Activated CD4-positive, alpha-beta T cell treated with anti-CD3 and anti-CD28 coated beads, Interleukin-2, Interleukin-6, amounts not matched to agents 100 ng/mL and 50 ng/mL, durations not matched to agents 16 hours and 8 hours (primary cell): Measurements from ENCODE around the gene OAF.
A peak's percentile ranks its signal among the peaks of the same experiment; 100 is the strongest.
"Not testable (repeated sequence)": the region's sequence is repeated elsewhere in the genome, so short reads cannot be mapped to it uniquely, and the experiment has no call there.

Experiments used
- DNase-seq: peaks from one replicate; pipeline ENCODE4 v3.0.0-alpha.2; 2020

The OAF gene

DNA sequence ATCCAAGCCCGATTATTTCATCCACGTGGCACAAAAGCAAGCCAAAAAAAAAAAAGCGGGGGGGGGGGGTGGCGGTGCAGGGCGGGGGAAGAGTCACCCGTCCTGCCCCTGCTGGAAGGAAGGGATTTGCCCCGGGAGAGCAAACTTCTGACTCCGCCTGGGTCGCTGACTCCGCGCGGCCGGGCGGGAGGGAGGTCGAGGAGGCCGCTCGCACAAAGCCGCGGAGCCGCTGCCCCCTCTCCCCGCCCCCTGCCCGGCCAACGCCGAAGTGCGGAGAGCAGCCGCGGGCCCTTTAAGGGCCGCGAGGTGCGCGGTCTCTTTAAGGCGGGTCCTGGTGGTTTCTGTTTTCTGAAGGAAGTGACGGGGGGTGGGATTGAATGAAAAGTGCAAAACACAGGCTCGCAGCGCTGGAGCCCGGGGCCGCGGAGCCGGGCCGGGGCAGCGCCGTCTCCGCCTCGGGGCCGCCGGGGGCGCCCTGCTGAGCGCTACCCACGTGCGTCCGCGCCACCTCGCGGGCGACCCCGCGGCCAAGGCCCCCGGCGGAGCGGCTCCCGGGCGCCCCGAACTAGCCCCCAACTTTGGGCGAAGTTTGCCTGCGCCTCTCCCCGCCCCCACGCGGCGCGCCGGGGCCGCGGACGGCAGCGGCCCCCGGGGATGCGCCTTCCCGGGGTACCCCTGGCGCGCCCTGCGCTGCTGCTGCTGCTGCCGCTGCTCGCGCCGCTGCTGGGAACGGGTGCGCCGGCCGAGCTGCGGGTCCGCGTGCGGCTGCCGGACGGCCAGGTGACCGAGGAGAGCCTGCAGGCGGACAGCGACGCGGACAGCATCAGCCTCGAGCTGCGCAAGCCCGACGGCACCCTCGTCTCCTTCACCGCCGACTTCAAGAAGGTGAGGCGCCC lies at the start of gene OAF:
OAF (plus strand) TSS at position 407 of the 896 bp plus-strand sequence; CDS start at position 655, 248 bp downstream.
- DNase-seq = peak; percentile 67

DNA sequence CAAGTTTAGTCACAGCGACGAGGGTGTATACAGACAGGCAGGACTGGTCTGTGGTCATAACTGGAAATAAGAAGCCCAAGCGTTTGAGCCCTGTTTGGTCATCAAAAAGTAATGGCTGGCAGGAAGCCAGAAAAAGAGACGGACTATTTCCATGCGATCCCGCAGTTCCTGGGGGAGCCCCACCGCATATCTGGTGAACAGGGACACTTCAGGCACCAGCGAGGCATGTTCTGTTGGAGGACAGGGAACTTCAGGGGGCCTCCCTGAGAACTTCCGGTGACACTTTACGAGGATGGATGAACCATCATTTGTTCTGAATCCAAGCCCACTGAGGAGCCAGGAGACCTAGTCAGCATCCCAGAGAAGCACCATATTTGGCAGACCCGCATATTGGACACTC lies 43.2 kb upstream of the OAF start:
- no peak for DNase-seq

DNA sequence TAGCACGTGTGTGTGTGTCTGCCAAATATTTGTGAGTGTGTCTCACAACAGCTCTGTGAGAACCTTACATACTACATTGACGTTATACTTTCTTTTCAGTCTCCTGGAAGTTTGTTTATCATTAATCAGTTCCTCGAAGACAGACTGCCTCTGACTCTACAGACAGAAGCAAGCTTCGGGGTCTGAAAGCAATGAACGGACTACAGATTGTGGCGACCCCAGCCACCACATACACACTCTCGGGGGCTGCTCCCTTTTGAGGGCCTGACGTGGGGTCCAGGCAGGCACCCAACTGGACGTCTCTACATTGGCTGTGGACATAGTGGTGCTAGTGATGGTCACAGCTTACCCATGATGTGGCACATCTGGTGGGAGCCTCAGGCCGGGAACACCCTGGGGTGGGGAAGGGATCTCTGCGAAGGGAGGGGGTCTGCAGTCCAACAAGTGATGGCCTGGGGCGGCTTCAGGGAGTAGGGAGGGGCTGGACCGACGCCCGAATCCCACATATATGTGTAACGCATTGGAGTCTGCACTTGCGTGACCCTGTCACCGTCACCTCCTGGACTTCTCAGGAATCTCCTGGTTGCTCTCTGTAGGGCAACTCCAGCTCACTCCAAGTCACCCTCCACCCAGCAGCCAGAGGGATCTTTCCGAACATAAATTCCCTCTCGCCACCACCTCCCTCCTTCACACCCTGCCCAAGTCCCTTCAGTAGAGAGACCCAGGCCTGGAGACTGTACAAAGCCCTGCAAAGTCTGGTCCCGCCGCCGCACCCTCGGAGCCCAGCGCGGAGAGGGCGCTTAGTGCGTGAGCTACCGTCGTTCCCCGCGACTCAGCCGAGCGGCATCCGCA lies 42.5 kb upstream of the OAF start:
- no peak for DNase-seq

DNA sequence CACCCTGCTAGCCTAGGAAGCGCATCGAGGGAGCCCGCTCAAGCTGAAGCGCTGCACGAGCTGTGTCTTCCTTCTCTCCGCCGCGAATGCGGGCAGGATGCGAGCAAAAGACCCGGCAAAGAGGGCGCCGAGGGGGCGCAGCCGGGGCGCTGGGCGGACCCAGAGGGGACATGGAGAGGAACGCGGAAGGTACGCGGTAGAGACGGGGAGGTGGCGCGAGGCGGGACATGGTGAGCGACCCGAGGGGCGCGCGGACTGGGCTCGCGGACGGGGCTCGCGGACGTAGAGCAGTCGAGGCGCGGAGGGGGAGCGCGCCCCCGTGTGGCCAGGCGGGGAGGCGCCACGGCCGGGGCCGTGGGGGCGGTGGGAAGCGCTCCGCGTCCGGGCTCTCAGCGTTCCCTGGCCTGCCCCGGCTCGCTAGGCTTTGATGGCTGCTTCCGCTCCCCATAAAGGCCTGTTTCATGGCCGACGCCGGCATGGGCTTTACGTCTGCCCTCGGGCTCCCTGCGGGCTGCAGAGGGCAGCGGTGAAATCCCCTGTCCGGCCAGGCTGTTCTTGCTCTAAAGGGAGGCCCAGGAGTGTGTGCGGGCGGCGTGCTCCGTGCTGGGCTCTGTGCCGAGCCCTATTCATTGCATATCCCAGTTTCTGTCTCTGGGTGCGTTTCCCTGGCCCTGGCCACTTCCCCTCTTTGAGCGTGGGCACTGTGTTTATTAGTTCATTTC lies 41.7 kb upstream of the OAF start:
- peak; percentile 69 for DNase-seq

DNA sequence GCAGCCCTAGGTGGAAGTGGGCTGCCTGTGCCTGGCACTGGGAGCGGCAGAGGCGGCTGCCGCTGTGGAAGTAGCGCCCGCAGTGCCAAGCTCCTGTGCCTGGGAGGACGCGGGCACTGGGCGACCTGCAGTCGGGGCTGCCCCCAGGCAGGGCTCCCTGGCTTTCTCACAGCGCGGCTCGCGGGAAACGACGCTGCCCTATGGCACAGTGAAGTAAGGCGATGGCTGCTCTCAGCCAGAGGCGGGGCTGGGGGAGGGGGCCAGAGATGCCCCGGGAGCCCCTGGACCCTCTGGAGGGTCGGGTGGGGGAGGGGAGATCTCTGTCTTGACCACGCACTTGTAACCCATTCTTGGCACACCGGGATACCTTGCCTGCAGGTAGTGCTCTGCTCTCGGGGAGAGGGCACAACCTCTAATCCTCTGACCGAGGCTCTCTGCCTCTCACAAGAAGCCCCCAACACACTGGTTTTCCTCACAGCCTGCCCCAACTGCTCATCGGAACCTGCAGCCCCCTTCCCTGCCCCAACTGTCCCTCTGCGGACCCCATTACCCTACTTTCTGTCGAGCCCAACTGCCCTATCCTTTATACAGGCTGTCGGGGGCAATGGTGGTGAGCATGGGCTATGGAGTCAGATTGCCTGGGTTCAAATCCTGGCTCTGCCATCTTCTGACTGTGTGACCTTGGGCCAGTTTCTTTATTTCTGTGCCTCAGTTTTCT lies 40.7 kb upstream of the OAF start:
- no peak for DNase-seq

DNA sequence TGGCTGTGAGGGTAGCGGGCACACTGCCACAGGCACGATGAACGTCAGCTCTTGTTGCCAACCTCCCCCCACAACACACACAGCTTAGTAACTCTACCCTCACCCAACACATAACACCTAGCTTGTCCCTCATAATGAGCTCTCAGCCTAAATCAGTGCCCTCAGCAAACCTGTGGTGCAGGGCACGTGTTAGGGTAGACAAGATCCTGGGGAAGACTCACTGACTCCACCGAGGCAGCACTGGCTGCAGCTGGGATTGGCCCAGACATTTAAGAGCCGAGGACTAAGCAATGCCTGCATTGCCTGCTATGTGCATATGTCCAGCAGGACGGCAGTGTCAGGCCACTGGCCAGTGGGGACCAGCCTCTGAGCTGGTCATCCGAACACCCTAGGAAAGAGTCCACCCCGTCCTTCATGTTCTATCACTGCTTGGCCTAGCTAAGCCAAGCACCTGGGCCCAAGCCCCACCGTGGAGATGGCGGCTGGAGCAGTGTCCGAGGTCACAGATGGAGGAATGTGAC lies 40.0 kb upstream of the OAF start:
- DNase-seq = no peak

DNA sequence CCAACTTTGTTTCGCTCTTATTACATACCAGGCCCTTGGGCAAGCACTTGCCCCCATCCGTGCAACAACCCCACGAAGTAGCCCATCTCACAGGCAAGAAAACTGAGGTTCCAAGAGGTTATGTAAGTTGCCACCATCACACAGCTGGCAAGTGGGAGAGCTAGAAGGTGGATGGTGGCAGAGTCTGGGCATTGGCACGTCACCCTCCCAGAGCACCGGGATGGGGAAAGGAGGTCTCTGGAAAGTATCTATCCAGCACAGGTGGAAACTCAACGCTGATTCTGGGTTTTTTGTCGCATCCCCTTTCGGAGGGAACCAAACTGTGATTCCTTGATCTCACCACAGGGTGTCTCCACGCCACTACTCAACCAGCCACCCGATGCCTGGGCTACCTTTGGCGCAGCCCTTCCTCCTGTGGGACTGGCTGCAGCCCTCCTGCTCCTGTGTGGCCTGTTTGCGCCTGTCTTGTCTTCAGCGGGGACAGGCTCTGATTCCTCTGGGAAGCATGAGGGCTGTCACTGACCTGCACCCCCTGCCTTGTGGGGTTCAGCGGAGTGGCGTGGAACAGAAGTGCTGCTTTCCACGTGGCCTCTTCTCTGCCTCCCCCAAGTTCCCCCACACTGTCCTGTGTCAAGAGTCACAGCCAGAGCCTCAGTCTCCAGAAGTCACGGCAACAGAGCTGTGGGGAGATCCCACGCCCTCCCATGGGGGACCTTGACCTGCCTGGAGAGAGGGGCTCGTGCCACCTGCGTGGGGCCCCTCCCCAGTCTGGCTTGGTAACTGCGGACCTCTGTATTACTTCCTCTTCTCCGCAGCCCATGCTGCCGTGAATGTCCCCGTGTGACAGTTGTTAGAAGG lies 38.5 kb upstream of the OAF start:
- peak; percentile 61 for DNase-seq

DNA sequence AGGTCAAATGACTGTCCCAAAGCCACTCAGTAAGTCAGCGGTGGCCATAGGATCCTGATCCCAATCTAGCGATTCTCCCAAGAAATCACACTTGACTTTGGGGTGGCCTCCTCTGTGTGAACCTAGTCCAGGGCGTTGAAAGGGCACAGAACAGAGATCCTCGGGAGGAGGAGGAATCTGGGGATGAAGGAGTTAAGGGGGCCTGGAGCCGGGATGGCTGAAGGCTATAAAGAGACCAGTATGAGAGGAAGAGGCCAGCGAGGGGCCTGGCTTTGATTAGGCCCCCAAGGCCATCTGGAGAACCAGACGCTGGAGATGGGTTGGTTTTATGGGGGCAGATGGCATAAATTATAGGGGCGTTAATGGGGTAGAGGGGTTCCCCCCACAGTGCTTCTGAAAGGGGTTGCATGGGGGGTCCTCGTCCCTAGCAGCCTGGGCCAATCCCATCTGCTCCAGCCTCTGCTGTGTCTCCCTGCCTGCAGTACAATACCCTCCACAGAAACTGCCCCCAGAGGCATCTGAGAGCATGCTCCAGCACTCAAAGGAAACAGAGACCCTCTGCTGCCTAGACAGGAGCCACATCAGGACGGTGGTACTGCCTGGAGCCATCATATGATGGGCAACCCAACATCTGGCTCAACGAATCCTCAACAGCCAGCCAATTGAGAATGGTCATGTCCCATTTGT lies 37.7 kb upstream of the OAF start:
- no peak for DNase-seq

DNA sequence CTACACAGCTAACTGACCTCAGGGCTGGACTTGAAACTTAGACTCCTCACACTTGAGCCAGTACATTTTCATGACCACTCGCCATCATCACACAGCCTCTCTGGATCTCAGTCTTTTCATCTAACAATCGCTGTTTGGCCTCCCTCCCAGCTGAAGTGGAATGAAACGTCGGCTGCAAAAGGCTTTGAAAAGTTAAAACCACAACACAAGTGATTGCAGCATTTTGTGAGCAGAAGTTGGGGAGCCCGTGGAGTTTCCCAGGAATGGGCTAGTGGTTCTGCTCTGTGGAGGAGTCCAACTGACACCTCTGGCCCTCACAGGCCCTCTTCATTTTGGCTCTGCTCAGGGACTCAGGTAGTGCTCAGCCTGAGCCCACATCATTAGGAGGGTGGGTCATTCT lies 37.0 kb upstream of the OAF start:
- no peak for DNase-seq

DNA sequence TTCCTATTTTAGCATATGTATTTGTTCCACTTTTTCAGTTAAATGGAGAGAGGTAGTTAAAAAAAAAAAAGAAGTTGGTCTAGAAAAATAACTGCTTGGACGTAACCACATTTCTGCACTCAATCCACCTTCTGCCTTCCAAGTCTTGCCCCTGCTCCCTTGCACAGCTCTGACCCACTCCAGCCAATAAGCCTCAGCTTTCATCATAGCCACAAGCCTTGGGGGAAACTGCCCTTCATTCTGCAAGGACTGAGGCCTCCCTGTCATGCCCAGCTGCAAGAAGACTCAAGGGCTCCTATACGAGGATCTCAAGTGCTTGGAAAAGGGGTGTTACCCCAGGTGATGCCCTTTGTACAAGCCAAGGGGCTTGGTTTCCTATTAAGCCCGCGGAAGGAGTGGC lies 36.0 kb upstream of the OAF start:
- DNase-seq = no peak

DNA sequence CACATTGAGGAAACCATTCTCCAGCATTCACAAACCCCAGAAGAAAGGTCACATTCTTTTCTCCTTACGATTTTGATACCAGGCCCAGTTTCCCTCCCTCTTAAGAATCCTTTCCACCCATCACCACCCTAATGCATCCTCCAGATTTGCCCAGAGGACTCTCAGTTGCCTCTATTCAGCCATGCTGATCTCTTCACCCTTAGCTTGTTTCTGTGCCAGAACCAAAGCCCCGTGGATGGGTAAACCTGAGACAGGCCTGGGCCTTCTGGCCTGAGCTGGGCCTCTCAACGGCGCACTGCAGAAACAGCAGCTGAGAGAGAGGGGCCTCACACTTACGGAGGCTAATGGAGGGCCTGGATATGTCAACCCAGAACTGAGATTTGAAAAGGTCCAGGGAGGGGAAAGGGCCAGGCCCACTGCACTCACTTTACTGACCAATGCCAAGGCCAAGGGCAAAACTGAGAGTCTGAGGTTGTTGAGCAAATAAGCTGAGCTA lies 32.2 kb upstream of the OAF start:
- DNase-seq = no peak

DNA sequence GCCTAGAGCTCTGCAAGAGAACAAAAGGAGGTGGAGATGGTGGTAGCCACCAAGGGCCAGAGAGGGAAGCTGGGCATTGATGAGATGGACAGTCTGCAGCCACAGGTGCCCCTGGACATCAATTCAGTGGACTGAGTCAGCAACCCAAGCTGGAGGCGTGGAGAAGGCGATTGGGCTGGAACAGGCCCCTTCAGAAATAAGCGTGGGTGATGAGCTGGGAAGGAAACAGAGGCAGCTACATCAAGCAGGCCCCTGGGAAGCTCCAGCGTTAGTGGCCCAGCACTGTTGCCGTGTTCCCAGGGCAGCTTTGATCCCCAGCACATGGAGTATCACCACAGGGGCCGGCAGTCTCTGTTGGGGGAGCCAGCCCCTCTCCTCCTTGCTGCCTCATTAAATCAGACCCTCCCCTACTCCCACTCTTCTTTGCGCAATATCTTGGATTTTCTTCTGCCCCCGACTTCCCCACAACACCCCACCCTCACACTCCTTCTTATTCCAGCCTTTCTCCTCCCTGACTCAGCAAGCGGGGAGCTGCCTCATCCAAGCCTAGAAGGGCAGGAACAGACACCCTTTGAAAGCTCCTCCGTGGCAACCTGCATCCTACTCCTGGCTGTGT lies 31.7 kb upstream of the OAF start:
- no peak for DNase-seq

DNA sequence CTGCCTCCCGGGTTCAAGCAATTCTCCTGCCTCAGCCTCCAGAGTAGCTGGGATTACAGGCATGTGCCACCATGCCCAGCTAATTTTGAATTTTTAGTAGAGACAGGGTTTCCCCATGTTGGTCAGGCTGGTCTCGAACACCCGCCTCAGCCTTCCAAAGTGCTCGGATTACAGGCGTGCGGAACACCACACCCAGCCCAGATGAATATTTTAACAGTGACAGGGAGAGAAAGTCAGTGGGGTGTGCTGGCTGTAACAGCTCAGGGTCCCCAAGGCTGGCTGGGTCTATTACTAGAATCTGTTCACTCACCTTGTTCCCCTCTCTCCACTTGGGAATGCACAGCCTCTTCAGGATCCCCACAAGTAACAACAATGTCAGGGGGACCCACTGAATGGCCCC lies 30.8 kb upstream of the OAF start:
- DNase-seq = not testable (repeated sequence)

DNA sequence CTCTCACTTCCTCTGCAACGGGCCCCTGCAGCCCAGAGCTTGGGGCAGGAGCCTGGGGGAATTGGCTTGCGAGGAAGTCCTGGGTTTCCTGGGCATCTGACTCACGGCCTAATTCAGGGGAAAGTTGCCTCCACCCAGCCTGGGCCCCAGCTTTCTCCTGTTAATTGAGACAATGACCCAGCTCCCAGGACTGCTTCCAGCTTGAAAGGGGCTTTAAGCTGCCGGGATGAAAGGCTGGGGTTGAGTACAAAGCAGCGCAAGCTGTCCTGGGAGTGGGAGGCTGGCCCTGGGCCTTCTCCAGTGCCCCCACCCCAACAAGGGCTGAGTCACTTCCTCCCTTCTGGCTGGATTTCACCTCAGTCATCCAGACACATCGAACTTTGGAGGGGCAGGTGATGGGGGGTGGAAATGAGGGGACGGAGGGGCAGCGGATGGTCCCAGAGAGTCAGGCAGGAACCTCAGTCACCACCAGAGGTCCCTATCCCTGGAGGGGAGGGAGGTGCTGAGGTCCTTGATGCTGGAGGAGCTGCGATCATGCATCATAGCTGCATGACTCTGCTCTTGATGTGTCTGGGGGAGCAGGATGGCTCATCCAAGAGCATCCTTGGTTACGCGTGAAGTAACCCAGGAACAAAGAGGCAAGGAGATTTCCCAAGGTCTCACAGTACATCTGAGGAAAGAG lies 30.1 kb upstream of the OAF start:
- DNase-seq = no peak

DNA sequence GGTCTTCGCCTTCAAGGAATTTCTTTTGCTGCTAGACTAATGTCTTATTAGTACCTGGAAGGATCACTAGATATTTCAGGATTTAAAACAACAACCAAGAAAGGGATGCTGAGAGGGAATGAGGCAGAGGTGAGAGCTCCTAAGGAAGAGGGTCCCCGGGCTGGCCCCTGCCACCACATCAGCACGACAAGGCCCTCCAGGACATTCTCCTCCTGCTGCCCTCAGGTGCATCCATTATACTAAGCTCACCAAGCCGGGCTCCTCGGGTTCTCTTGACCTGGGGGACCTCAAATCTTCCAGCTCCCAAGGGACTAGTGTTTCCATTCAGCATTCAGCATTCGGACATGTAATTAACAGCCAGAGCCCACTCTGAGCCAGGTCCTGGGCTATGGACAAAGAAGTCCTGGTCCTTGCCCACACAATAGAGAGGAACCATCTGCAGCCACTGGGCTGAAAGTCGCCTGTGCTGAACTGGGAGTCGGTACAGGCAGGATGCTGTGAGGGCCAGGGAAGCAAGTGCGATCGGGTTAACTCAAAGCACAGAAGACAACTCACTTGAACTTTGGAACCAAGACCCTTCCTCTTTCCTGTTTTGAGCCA lies 29.4 kb upstream of the OAF start:
- DNase-seq = no peak

DNA sequence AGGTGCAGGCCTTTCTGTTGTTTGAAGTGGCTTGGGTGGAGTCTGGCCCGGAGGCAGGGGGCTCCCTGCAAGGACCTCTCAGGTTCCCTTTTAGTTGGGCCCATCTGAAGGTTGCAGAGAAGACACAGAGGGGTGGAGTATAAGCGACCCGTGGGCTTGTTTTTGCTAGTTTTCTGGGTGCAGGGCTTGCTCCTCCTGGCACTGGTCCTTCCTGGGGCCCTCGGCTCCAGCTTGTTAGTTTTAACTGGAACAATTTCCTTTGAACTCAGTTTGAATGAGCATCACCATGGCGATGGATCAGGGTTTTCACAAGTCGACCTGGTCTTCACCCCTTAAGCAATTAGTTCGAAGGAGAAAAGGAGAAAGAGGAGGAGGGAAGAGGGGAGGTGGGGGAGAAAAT lies 28.5 kb upstream of the OAF start:
- DNase-seq = no peak

DNA sequence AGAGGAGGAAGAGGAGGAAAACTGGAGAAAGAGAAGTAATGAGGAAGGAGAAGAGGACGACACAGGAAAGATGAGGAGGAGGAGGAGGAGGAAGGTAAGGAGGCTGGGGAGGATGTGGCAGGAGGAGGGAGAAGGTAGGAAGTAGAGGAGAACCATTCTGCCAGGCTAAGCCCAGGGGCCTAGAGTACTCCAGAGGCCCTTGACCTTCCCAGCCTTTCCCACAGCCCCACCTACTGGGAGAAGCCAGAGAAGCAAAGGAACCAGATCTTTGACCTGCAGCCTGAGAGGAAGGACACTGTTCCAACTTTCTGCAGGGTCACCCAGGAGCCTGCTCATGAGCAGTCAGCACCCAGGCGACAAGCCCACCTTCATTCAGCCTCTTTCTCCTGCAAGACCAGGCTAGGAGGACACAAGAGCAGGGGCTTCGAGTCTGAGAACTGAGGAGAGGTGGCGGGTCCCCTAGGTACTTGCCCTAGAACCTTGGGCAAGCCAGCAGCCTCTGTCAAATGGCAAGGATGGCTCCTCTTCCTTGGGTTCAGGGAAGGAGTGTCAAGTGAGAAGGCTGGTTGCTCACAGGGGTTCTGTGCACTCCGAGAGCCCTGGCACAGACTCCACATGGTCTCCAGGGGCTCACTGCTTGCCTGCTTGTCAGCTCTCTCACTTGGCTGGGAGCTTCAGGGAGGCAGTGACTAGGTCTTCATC lies 27.9 kb upstream of the OAF start:
- DNase-seq = no peak

DNA sequence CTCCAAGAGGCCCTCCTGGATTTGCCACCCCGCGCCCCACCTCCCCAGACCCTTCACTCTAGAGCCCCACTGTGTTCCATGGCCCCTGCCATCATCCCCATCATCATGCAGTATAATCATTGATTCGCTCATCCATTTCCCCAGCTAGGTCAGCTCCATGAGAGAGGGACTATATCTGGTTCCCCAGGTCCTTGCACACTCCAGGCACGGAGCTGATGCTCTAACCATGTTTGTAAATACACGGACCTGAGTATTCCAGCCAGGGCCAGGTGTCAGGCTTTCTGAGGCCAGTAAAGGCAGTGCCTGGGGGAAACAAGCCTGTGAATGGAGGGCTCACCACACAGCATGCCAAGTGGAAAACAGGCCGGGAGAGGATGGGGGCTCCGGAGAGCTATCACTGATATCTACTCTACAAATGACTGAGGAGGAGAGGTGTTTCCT lies 27.1 kb upstream of the OAF start:
- DNase-seq = no peak
